Measurements from ENCODE around the gene NMT2. TPM values are rescaled to one million over a fixed set of nuclear protein-coding genes. Genes with fewer than 3 reads are reported as not detected.

NMT2 gene
- total RNA-seq, 1 donor from 2014 or later: 15.2 TPM

DNA sequence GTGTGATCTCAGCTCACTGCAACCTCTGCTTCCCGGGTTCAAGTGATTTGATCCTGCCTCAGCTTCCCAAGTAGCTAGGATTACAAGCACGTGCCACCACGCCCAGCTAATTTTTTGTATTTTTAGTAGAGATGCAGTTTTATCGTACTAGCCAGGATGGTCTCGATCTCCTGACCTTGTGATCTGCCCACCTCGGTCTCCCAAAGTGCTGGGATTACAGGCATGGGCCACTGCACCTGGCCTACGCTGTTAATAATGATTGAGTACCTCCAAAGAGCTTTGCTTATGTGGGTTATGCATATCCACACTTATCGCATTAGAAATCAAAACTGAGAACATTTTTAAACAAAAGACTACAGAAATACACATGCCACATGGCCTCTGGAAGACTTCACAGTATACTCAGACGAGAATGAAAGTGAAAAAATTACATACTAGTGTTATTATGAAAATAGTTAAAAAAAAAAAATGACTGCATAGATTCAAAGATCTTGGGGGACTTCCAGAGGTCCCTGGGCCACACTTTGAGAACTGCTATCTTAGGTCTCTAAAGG lies 45.9 kb downstream of the NMT2 start:
- H3K36me3 ChIP-seq: peaks cover 0 to 42% of the 10 kb centered on the region in 2 donors
- intact Hi-C loops (cut with DNase I): no loop called here
- no peaks in the 10 kb centered on the region for H3K4me1 ChIP-seq
- no peaks in the 10 kb centered on the region for H3K27me3 ChIP-seq
- TF ChIP-seq CTCF (IDR thresholded peaks at IDR 0.05) (no peak), POLR2A (IDR thresholded peaks at IDR 0.05) (no peak), POLR2AphosphoS5 (IDR thresholded peaks at IDR 0.05; ENCODE audit: insufficient read depth in 1 of 2, low read depth in 1 of 2) (no peak)
- no peak overlapping the region for H3K27ac ChIP-seq
- no peak overlapping the region for H3K4me3 ChIP-seq
- DNase-seq (ENCODE audit: extremely low spot score in 2 of 2): no peak
- no peaks in the 10 kb centered on the region for H3K9me3 ChIP-seq

DNA sequence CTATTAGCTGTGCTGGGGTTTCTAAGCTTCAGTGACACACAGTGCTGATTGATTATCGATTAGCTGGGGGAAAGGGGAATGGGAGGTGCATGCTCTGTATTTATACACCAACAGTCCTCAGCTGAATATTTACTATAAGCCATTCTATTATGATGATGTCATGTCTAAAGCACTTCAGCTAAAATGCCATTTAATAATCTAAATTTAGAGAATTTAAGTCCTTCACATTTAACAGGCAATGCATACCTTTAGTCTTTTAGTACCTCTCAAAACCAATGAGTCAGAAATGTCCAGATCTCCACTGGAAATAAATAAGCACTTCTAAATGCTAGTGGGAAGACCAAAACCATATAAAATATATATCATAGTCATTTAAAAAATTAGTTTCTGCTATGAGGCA lies 46.8 kb downstream of the NMT2 start:
- no peaks in the 10 kb centered on the region for H3K9me3 ChIP-seq
- TF ChIP-seq CTCF (IDR thresholded peaks at IDR 0.05) (no peak), POLR2AphosphoS5 (IDR thresholded peaks at IDR 0.05; ENCODE audit: insufficient read depth in 1 of 2, low read depth in 1 of 2) (no peak), POLR2A (IDR thresholded peaks at IDR 0.05) (no peak)

DNA sequence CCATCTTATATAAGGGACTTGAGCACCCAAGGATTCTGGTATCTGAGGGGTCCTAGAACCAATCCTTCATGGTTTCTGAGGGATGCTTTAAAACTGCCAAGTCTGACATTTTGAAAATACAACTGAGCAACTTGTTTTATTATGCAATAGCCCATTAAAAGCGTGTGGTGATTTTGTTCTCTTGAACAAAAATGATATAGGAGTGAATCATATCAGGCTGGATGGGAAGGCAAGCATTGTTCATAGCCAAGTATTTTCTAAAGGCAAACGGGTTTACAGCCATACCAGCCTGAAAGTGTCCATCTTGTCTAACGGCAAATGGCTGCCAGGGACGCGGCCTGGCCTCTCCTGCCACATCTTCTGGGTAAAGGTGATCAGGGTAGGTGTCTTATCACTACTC lies 48.0 kb downstream of the NMT2 start:
- Histone ChIP-seq H3K27me3 (no peaks in the 10 kb centered on the region), H3K4me3 (no peak overlapping the region), H3K36me3 (peaks cover 0 to 28% of the 10 kb centered on the region in 2 donors), H3K27ac (no peak overlapping the region), H3K4me1 (no peaks in the 10 kb centered on the region), H3K9me3 (no peaks in the 10 kb centered on the region)
- TF ChIP-seq POLR2A (IDR thresholded peaks at IDR 0.05): no peak
- DNase-seq (ENCODE audit: extremely low spot score in 2 of 2): no peak
- intact Hi-C loops (cut with DNase I): no loop called here

More for the DNA sequence above, 46.8 kb downstream of the NMT2 start:
- Histone ChIP-seq H3K27ac (no peak overlapping the region), H3K4me1 (no peaks in the 10 kb centered on the region), H3K36me3 (peaks cover 0 to 38% of the 10 kb centered on the region in 2 donors), H3K4me3 (no peak overlapping the region), H3K27me3 (no peaks in the 10 kb centered on the region)
- intact Hi-C loops (cut with DNase I): no loop called here
- DNase-seq (ENCODE audit: extremely low spot score in 2 of 2): no peak

GRCh38 chr10:15118615-15119014 lies 49.9 kb downstream of the NMT2 start:
- TF ChIP-seq CTCF (IDR thresholded peaks at IDR 0.05) (no peak), POLR2AphosphoS5 (IDR thresholded peaks at IDR 0.05; ENCODE audit: insufficient read depth in 1 of 2, low read depth in 1 of 2) (no peak)
- no peaks in the 10 kb centered on the region for H3K9me3 ChIP-seq
- H3K27ac ChIP-seq: no peak overlapping the region
- H3K4me1 ChIP-seq: no peaks in the 10 kb centered on the region
- H3K4me3 ChIP-seq: no peak overlapping the region
- H3K27me3 ChIP-seq: no peaks in the 10 kb centered on the region
- DNase-seq (ENCODE audit: extremely low spot score in 2 of 2): no peak
- intact Hi-C loops (cut with DNase I): no loop called here
- H3K36me3 ChIP-seq: peaks cover 0 to 22% of the 10 kb centered on the region in 2 donors

DNA sequence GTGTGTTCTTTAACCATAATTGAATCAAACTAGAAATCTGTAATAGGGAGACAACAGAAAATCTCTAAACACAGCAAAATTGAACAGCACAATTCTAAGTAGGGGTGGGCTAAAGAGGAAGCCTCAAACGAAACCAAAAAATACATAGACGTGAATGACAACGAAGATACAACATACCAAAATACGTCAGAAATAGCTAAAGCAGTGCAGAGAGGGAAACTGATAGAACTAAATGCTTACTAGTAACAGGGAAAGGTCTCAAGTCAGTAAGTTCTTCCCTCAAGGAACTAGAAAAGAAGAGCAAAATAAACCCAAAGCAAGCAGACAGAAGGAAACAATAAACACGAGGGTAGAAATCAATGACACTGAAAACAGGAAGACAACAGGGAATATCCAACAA lies 52.3 kb downstream of the NMT2 start:
- Histone ChIP-seq H3K27ac (no peak overlapping the region), H3K4me1 (no peaks in the 10 kb centered on the region), H3K9me3 (no peaks in the 10 kb centered on the region), H3K36me3 (peaks cover 0 to 37% of the 10 kb centered on the region in 2 donors), H3K4me3 (no peak overlapping the region), H3K27me3 (no peaks in the 10 kb centered on the region)
- TF ChIP-seq POLR2AphosphoS5 (IDR thresholded peaks at IDR 0.05; ENCODE audit: insufficient read depth in 1 of 2, low read depth in 1 of 2) (no peak), CTCF (IDR thresholded peaks at IDR 0.05) (no peak), POLR2A (IDR thresholded peaks at IDR 0.05) (no peak)
- intact Hi-C loops (cut with DNase I): no loop called here
- DNase-seq (ENCODE audit: extremely low spot score in 2 of 2): no peak
